HepG2 (cell line): Measurements from ENCODE around the gene OSBPL10.

Experiments
- KLF11 ChIP-seq: IDR thresholded peaks from 2 replicates; pipeline ENCODE4 v1.6.1; 2016; ENCODE audit warnings: missing compliant biosample characterization
- MTA3 ChIP-seq: sonication (generic); formaldehyde crosslinking; IDR thresholded peaks from 2 replicates; pipeline ENCODE4 v1.4.0; 2020; ENCODE audit warnings: missing genetic modification reagents
- TF ChIP-seq, protein P1 (sequence below): sonication (generic); formaldehyde crosslinking; IDR thresholded peaks from 2 replicates; pipeline ENCODE4 v1.4.0; 2020; ENCODE audit warnings: missing genetic modification reagents
- TF ChIP-seq, protein P2 (sequence below): sonication (generic); formaldehyde crosslinking; IDR thresholded peaks from 2 replicates; pipeline ENCODE4 v1.4.0; 2020; ENCODE audit warnings: missing genetic modification reagents, borderline replicate concordance

DNA sequence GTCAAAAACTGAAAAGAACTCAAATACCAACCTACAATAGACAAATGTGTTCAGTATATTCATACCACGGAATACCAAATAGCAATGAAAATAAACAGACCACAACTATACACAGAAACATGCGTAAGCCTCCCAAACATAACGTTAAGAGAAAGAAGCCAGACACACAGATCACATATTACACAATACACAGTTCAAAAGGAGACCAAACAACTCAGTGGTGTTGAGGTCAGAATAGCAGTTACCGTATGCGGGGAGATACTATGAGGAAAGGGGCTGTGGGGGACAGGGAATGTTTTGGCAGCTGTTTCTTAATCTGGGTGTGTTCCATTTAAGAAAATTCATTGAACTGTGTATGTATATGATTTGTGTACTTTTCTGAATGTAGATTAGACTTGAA, 6.6 kb downstream of the OSBPL10 start:
- TF ChIP-seq, protein P1, sequence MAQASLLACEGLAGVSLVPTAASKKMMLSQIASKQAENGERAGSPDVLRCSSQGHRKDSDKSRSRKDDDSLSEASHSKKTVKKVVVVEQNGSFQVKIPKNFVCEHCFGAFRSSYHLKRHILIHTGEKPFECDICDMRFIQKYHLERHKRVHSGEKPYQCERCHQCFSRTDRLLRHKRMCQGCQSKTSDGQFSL (CRISPR knock-in tag) = no peak
- TF ChIP-seq KLF11 (CRISPR knock-in tag) (no peak), MTA3 (CRISPR knock-in tag) (no peak)
- TF ChIP-seq, protein P2, sequence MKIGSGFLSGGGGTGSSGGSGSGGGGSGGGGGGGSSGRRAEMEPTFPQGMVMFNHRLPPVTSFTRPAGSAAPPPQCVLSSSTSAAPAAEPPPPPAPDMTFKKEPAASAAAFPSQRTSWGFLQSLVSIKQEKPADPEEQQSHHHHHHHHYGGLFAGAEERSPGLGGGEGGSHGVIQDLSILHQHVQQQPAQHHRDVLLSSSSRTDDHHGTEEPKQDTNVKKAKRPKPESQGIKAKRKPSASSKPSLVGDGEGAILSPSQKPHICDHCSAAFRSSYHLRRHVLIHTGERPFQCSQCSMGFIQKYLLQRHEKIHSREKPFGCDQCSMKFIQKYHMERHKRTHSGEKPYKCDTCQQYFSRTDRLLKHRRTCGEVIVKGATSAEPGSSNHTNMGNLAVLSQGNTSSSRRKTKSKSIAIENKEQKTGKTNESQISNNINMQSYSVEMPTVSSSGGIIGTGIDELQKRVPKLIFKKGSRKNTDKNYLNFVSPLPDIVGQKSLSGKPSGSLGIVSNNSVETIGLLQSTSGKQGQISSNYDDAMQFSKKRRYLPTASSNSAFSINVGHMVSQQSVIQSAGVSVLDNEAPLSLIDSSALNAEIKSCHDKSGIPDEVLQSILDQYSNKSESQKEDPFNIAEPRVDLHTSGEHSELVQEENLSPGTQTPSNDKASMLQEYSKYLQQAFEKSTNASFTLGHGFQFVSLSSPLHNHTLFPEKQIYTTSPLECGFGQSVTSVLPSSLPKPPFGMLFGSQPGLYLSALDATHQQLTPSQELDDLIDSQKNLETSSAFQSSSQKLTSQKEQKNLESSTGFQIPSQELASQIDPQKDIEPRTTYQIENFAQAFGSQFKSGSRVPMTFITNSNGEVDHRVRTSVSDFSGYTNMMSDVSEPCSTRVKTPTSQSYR (CRISPR knock-in tag) = no peak; the same call in 1 of the 2 replicates
